Nephron (organoid): ENCODE measurements around the gene MVD.

Source experiments
- H3K27ac Mint-ChIP-seq, 3 experiments: 2 replicates each; pipeline ENCODE4 v1.8.0; 2020; ENCODE audit warnings: mixed read lengths in 3 of 3, mild to moderate bottlenecking in 2 of 3, moderate library complexity in 1 of 3
- H3K27me3 Mint-ChIP-seq: 2 replicates; pipeline ENCODE4 v1.8.0; 2021; ENCODE audit warnings: low read depth, mild to moderate bottlenecking, moderate library complexity, mixed read lengths
- H3K36me3 Mint-ChIP-seq: 2 replicates; pipeline ENCODE4 v1.8.0; 2020; ENCODE audit warnings: low read depth, mixed read lengths
- H3K4me1 Mint-ChIP-seq: 2 replicates; pipeline ENCODE4 v1.8.0; 2020; ENCODE audit warnings: mixed read lengths
- H3K4me3 Mint-ChIP-seq, 3 experiments: 2 replicates each; pipeline ENCODE4 v1.8.0; 2020; ENCODE audit warnings: mild to moderate bottlenecking in 3 of 3, mixed read lengths in 3 of 3, moderate library complexity in 2 of 3
- H3K9me3 Mint-ChIP-seq: 2 replicates; pipeline ENCODE4 v1.8.0; 2020; ENCODE audit warnings: mixed read lengths
- CTCF ChIP-seq, 3 experiments: fragments of 200-600 bp; sonication (generic); IDR thresholded peaks; one replicate each; pipeline ENCODE4 v1.5.0; 2021; ENCODE audit warnings: antibody characterized with exemption in 3 of 3; ENCODE audit not compliant: unreplicated experiment in 3 of 3

Gene MVD

GRCh38 chr16:88616320-88616719, 46.6 kb downstream of the MVD start:
- Mint-ChIP-seq H3K9me3 (no peaks in the 10 kb centered on the region), H3K27ac (no peak overlapping the region), H3K4me3 (no peak overlapping the region), H3K36me3 (peaks cover 31% of the 10 kb centered on the region), H3K27me3 (no peaks in the 10 kb centered on the region), H3K4me1 (peaks cover 28% of the 10 kb centered on the region)
- TF ChIP-seq CTCF (IDR thresholded peaks at IDR 0.05; ENCODE audit: unreplicated experiment in 3 of 3): no peak

GRCh38 chr16:88614818-88615580, 47.9 kb downstream of the MVD start:
- Mint-ChIP-seq H3K27me3 (no peaks in the 10 kb centered on the region), H3K27ac (peak overlapping the region in 1 of 3 experiments; percentile 31), H3K36me3 (peaks cover 40% of the 10 kb centered on the region), H3K4me3 (no peak overlapping the region), H3K9me3 (no peaks in the 10 kb centered on the region), H3K4me1 (peaks cover 34% of the 10 kb centered on the region)
- TF ChIP-seq CTCF (IDR thresholded peaks at IDR 0.05; ENCODE audit: unreplicated experiment in 3 of 3): no peak

DNA sequence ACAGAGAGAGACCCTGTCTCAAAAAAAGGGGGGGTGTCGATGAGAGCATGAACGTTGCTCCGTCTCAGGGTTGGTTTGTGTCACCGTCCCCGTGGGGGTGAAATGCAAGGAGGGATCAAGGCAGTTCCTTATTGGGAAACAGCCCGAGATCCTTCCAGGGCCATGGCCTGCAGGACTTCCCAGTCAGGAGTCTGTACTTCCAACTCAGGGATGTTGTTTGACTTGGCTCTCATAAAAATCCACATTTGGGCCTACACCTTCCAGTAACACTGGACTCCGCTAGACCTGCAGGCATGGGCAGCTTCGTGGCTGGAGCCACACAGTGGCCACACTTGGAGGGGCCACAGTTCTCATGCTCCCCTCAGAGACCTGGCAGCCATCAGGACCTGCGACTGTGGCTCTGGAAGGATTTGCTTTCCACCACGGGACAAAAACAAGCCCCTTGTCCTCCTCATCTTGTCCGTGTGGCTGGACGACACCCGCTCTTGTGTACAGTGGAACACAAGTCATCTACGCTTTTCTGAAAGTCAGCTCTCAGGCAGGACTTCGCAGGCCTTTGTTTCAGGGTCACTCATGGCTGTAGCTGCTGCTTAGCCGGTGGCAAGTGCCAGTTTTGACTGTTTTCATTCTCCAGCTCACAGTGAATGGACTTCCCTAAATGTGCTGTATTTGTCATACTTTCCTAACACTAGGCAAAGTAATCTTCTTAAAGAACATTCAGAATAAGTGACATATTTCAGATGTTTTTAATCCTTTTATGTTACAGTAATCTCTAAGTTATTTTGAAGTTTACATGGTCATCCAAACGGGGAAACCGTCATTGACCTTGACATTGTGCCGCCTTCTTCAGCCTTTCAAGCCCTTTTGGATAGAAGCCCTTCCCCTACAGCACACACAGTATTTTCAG, 48.7 kb downstream of the MVD start:
- no peak for TF ChIP-seq CTCF (IDR thresholded peaks at IDR 0.05; ENCODE audit: unreplicated experiment in 3 of 3)
- peaks cover 34% of the 10 kb centered on the region for H3K4me1 Mint-ChIP-seq
- peaks cover 43% of the 10 kb centered on the region for H3K36me3 Mint-ChIP-seq
- no peaks in the 10 kb centered on the region for H3K9me3 Mint-ChIP-seq
- H3K27me3 Mint-ChIP-seq: no peaks in the 10 kb centered on the region
- H3K4me3 Mint-ChIP-seq: no peak overlapping the region
- H3K27ac Mint-ChIP-seq: peak overlapping the region in 1 of 3 experiments; percentile 31

DNA sequence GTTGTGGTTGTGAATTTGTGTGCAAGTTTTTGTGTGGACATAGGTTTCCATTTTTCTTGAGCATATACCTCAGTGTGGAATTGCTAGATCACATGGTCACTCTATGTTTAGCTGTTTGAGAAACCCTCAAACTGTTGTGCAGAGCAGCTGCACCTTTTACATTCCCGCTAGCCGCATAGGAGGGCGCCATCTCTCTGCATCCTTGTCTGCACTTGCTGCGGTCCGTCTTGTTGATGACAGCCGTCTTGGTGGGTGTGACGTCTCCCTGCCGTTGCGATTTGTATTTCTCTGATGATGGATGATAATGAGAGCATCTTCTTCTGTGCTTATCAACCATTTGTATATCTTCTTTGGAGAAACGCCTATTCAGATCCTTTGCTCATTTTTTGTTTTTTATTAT, 49.6 kb downstream of the MVD start:
- Mint-ChIP-seq H3K27ac (peak overlapping the region in 1 of 3 experiments; percentile 57), H3K4me1 (peaks cover 34% of the 10 kb centered on the region), H3K27me3 (no peaks in the 10 kb centered on the region), H3K36me3 (peaks cover 43% of the 10 kb centered on the region), H3K9me3 (no peaks in the 10 kb centered on the region), H3K4me3 (no peak overlapping the region)
- TF ChIP-seq CTCF (IDR thresholded peaks at IDR 0.05; ENCODE audit: unreplicated experiment in 3 of 3): no peak

- peaks cover 52% of the 10 kb centered on the region for H3K36me3 Mint-ChIP-seq
- peaks cover 28% of the 10 kb centered on the region for H3K4me1 Mint-ChIP-seq
- no peak overlapping the region for H3K27ac Mint-ChIP-seq
- H3K4me3 Mint-ChIP-seq: no peak overlapping the region
- peak in 1 of 3 experiments; percentile 29 for TF ChIP-seq CTCF (IDR thresholded peaks at IDR 0.05; ENCODE audit: unreplicated experiment in 3 of 3)
- H3K27me3 Mint-ChIP-seq: no peaks in the 10 kb centered on the region
- no peaks in the 10 kb centered on the region for H3K9me3 Mint-ChIP-seq
Observed at GRCh38 chr16:88610909-88611812, 51.7 kb downstream of the MVD start.
